ENCODE results near the gene ARHGAP5. TPM values are rescaled to one million over a fixed set of nuclear protein-coding genes. Genes with fewer than 3 reads are reported as not detected.
A peak's percentile ranks its signal among the peaks of the same experiment; 100 is the strongest.

Gene ARHGAP5
- total RNA-seq, 1 experiment from 2014 or later = 66.9 TPM

DNA sequence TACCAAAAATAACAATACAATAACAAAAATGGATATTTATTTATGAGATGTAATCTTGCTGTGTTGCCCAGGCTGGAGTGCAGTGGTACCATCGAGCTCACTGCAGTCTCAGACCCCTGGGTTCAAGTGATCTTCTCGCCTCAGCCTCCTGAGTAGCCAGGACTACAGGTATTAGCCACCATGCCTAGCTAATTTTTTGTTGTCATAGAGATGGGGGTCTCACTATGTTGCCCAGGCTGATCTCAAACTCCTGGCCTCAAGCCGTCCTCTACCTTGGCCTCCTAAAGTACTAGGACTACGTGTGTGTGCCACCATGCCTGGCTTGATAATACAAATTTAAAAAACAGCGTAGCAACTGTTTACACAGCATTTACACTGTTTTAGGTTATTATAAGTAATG lies 23.1 kb downstream of the ARHGAP5 start:
- Mint-ChIP-seq H3K27me3 (ENCODE audit: low read depth) (no peaks in the 10 kb centered on the region), H3K9me3 (no peaks in the 10 kb centered on the region), H3K4me3 (no peak overlapping the region), H3K27ac (no peak overlapping the region), H3K4me1 (no peaks in the 10 kb centered on the region; the same call in 1 of the 2 replicates), H3K36me3 (no peaks in the 10 kb centered on the region)
- ChIA-PET CTCF (no interaction called here), POLR2A (no interaction called here)
- no peak for TF ChIP-seq PRRX2 (CRISPR knock-in tag; IDR thresholded peaks at IDR 0.05)
- TF ChIP-seq ZNF121 (CRISPR knock-in tag; IDR thresholded peaks at IDR 0.05) = peak; percentile 86
- no peak for ATAC-seq
- no peak for DNase-seq (ENCODE audit: low spot score)

- H3K4me3 Mint-ChIP-seq = no peak overlapping the region
- DNase-seq (ENCODE audit: low spot score) (no peak), ATAC-seq (no peak)
- CTCF ChIA-PET = no interaction called here
- POLR2A ChIA-PET = no interaction called here
- H3K9me3 Mint-ChIP-seq = no peaks in the 10 kb centered on the region
- H3K27me3 Mint-ChIP-seq (ENCODE audit: low read depth) = no peaks in the 10 kb centered on the region
- TF ChIP-seq ZNF121 (CRISPR knock-in tag; IDR thresholded peaks at IDR 0.05) (peak; percentile 75), ZNF416 (CRISPR knock-in tag; IDR thresholded peaks at IDR 0.05) (no peak), NFE2L1 (CRISPR knock-in tag; IDR thresholded peaks at IDR 0.05) (no peak), ZBTB21 (CRISPR knock-in tag; IDR thresholded peaks at IDR 0.05; ENCODE audit: borderline replicate concordance) (no peak), SMAD4 (CRISPR knock-in tag; IDR thresholded peaks at IDR 0.05) (no peak), ZBTB43 (CRISPR knock-in tag; IDR thresholded peaks at IDR 0.05) (no peak)
- H3K4me1 Mint-ChIP-seq = no peaks in the 10 kb centered on the region; the same call in 1 of the 2 replicates
- no peak overlapping the region for H3K27ac Mint-ChIP-seq
- H3K36me3 Mint-ChIP-seq = no peaks in the 10 kb centered on the region
Measured at GRCh38 chr14:32102152-32102787, 25.2 kb downstream of the ARHGAP5 start.

DNA sequence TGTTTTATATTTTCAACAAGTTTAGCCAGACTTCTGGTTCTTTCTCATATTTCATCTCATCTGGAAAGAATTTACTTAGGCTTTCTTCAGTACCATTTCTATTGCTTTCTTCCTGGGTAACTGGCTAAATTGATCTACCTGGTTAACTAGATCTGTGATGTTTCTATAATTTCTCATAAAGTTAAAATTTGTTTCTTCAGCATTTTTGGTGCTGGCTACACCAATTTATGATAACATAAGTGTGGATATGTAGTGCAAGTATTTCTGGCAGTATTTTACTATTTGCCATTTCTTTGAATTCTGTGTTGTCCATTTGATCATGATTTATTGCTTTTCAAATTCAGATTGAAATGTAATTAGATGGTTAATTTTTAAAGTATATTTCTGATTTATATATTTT lies 25.9 kb downstream of the ARHGAP5 start:
- ATAC-seq = no peak
- Mint-ChIP-seq H3K27ac (no peak overlapping the region), H3K36me3 (no peaks in the 10 kb centered on the region), H3K27me3 (ENCODE audit: low read depth) (no peaks in the 10 kb centered on the region), H3K9me3 (no peaks in the 10 kb centered on the region), H3K4me3 (no peak overlapping the region), H3K4me1 (no peaks in the 10 kb centered on the region; the same call in 1 of the 2 replicates)
- no peak for DNase-seq (ENCODE audit: low spot score)
- ChIA-PET POLR2A (no interaction called here), CTCF (no interaction called here)
- TF ChIP-seq, protein P1, sequence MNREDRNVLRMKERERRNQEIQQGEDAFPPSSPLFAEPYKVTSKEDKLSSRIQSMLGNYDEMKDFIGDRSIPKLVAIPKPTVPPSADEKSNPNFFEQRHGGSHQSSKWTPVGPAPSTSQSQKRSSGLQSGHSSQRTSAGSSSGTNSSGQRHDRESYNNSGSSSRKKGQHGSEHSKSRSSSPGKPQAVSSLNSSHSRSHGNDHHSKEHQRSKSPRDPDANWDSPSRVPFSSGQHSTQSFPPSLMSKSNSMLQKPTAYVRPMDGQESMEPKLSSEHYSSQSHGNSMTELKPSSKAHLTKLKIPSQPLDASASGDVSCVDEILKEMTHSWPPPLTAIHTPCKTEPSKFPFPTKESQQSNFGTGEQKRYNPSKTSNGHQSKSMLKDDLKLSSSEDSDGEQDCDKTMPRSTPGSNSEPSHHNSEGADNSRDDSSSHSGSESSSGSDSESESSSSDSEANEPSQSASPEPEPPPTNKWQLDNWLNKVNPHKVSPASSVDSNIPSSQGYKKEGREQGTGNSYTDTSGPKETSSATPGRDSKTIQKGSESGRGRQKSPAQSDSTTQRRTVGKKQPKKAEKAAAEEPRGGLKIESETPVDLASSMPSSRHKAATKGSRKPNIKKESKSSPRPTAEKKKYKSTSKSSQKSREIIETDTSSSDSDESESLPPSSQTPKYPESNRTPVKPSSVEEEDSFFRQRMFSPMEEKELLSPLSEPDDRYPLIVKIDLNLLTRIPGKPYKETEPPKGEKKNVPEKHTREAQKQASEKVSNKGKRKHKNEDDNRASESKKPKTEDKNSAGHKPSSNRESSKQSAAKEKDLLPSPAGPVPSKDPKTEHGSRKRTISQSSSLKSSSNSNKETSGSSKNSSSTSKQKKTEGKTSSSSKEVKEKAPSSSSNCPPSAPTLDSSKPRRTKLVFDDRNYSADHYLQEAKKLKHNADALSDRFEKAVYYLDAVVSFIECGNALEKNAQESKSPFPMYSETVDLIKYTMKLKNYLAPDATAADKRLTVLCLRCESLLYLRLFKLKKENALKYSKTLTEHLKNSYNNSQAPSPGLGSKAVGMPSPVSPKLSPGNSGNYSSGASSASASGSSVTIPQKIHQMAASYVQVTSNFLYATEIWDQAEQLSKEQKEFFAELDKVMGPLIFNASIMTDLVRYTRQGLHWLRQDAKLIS (CRISPR knock-in tag; IDR thresholded peaks at IDR 0.05; ENCODE audit: borderline replicate concordance) = no peak
- TF ChIP-seq MXD4 (CRISPR knock-in tag; IDR thresholded peaks at IDR 0.05; ENCODE audit: borderline replicate concordance) (no peak), ATF3 (CRISPR knock-in tag; conservative IDR thresholded peaks at IDR 0.05) (no peak), NFYB (CRISPR knock-in tag; conservative IDR thresholded peaks at IDR 0.05; ENCODE audit: low read depth) (no peak), ZNF219 (CRISPR knock-in tag; IDR thresholded peaks at IDR 0.05; ENCODE audit: borderline replicate concordance) (no peak), NR3C1 (CRISPR knock-in tag; conservative IDR thresholded peaks at IDR 0.05; ENCODE audit: low read depth) (no peak), SOX15 (CRISPR knock-in tag; IDR thresholded peaks at IDR 0.05) (no peak)
- TF ChIP-seq, protein P2, sequence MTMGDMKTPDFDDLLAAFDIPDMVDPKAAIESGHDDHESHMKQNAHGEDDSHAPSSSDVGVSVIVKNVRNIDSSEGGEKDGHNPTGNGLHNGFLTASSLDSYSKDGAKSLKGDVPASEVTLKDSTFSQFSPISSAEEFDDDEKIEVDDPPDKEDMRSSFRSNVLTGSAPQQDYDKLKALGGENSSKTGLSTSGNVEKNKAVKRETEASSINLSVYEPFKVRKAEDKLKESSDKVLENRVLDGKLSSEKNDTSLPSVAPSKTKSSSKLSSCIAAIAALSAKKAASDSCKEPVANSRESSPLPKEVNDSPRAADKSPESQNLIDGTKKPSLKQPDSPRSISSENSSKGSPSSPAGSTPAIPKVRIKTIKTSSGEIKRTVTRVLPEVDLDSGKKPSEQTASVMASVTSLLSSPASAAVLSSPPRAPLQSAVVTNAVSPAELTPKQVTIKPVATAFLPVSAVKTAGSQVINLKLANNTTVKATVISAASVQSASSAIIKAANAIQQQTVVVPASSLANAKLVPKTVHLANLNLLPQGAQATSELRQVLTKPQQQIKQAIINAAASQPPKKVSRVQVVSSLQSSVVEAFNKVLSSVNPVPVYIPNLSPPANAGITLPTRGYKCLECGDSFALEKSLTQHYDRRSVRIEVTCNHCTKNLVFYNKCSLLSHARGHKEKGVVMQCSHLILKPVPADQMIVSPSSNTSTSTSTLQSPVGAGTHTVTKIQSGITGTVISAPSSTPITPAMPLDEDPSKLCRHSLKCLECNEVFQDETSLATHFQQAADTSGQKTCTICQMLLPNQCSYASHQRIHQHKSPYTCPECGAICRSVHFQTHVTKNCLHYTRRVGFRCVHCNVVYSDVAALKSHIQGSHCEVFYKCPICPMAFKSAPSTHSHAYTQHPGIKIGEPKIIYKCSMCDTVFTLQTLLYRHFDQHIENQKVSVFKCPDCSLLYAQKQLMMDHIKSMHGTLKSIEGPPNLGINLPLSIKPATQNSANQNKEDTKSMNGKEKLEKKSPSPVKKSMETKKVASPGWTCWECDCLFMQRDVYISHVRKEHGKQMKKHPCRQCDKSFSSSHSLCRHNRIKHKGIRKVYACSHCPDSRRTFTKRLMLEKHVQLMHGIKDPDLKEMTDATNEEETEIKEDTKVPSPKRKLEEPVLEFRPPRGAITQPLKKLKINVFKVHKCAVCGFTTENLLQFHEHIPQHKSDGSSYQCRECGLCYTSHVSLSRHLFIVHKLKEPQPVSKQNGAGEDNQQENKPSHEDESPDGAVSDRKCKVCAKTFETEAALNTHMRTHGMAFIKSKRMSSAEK (CRISPR knock-in tag; IDR thresholded peaks at IDR 0.05; ENCODE audit: borderline replicate concordance) = no peak
- TF ChIP-seq, protein P3, sequence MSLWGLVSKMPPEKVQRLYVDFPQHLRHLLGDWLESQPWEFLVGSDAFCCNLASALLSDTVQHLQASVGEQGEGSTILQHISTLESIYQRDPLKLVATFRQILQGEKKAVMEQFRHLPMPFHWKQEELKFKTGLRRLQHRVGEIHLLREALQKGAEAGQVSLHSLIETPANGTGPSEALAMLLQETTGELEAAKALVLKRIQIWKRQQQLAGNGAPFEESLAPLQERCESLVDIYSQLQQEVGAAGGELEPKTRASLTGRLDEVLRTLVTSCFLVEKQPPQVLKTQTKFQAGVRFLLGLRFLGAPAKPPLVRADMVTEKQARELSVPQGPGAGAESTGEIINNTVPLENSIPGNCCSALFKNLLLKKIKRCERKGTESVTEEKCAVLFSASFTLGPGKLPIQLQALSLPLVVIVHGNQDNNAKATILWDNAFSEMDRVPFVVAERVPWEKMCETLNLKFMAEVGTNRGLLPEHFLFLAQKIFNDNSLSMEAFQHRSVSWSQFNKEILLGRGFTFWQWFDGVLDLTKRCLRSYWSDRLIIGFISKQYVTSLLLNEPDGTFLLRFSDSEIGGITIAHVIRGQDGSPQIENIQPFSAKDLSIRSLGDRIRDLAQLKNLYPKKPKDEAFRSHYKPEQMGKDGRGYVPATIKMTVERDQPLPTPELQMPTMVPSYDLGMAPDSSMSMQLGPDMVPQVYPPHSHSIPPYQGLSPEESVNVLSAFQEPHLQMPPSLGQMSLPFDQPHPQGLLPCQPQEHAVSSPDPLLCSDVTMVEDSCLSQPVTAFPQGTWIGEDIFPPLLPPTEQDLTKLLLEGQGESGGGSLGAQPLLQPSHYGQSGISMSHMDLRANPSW (CRISPR knock-in tag; conservative IDR thresholded peaks at IDR 0.05; ENCODE audit: low read depth) = no peak
